Neural cell (in vitro differentiated cells): ENCODE results near the gene SLC16A1.
"Not testable (repeated sequence)": the region's sequence is repeated elsewhere in the genome, so short reads cannot be mapped to it uniquely, and the experiment has no call there.

Experiments used
- EP300 ChIP-seq: fragments of 450-650 bp; conservative IDR thresholded peaks from 2 replicates; pipeline ENCODE4 v1.6.1; 2014; ENCODE audit warnings: antibody characterized with exemption, mild to moderate bottlenecking, moderate library complexity; ENCODE audit not compliant: poor library complexity, severe bottlenecking
- EZH2 ChIP-seq: fragments of 200-600, 300-800 bp; shearing (Covaris generic), sonication (generic); IDR thresholded peaks from 2 replicates; pipeline ENCODE4 v1.6.1; 2014; ENCODE audit warnings: antibody characterized with exemption, low read length, borderline replicate concordance, mild to moderate bottlenecking; ENCODE audit not compliant: insufficient read depth, poor library complexity, severe bottlenecking
- MXI1 ChIP-seq: fragments of 450-650 bp; conservative IDR thresholded peaks from 2 replicates; pipeline ENCODE4 v1.6.1; 2014; ENCODE audit warnings: antibody characterized with exemption, mild to moderate bottlenecking; ENCODE audit not compliant: poor library complexity, severe bottlenecking
- POLR2AphosphoS5 ChIP-seq: IDR thresholded peaks from 2 replicates; pipeline ENCODE4 v1.6.1; 2012
- SMC3 ChIP-seq: fragments of 450-650 bp; conservative IDR thresholded peaks from 2 replicates; pipeline ENCODE4 v1.6.1; 2014; ENCODE audit warnings: antibody characterized with exemption, mild to moderate bottlenecking, moderate library complexity; ENCODE audit not compliant: poor library complexity
- TAF1 ChIP-seq: IDR thresholded peaks from 2 replicates; pipeline ENCODE4 v1.6.1; 2012; ENCODE audit warnings: low read depth
- TF ChIP-seq, protein P1 (sequence below): fragments of 450-650 bp; IDR thresholded peaks from 2 replicates; pipeline ENCODE4 v1.5.1; 2014; ENCODE audit warnings: antibody characterized with exemption, mild to moderate bottlenecking, moderate library complexity; ENCODE audit not compliant: poor library complexity, severe bottlenecking
- TF ChIP-seq, protein P2 (sequence below): IDR thresholded peaks from 2 replicates; pipeline ENCODE4 v1.6.1; 2012; ENCODE audit warnings: borderline replicate concordance

DNA sequence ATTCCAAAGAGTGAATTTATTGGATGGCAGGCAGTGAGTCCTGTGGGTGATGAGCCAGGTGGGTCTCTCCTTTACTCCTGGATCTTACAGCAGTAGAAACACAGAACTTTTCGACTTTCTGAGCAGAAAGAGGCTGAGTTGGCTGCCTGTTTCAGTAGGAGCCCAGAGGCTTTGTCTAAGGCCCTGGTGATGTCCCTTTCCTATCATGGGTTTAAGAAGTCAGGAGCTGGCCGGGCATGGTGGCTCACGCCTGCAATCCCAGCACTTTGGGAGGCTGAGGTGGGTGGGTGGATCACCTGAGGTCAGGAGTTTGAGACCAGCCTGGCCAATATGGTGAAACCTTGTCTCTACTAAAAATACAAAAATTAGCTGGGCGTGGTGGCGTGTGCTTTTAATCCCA, 71.0 kb downstream of the SLC16A1 start:
- TF ChIP-seq, protein P1, sequence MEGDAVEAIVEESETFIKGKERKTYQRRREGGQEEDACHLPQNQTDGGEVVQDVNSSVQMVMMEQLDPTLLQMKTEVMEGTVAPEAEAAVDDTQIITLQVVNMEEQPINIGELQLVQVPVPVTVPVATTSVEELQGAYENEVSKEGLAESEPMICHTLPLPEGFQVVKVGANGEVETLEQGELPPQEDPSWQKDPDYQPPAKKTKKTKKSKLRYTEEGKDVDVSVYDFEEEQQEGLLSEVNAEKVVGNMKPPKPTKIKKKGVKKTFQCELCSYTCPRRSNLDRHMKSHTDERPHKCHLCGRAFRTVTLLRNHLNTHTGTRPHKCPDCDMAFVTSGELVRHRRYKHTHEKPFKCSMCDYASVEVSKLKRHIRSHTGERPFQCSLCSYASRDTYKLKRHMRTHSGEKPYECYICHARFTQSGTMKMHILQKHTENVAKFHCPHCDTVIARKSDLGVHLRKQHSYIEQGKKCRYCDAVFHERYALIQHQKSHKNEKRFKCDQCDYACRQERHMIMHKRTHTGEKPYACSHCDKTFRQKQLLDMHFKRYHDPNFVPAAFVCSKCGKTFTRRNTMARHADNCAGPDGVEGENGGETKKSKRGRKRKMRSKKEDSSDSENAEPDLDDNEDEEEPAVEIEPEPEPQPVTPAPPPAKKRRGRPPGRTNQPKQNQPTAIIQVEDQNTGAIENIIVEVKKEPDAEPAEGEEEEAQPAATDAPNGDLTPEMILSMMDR, result not testable (repeated sequence)
- not testable (repeated sequence) for TF ChIP-seq POLR2AphosphoS5, EZH2, EP300, TAF1, SMC3, MXI1
- TF ChIP-seq, protein P2, sequence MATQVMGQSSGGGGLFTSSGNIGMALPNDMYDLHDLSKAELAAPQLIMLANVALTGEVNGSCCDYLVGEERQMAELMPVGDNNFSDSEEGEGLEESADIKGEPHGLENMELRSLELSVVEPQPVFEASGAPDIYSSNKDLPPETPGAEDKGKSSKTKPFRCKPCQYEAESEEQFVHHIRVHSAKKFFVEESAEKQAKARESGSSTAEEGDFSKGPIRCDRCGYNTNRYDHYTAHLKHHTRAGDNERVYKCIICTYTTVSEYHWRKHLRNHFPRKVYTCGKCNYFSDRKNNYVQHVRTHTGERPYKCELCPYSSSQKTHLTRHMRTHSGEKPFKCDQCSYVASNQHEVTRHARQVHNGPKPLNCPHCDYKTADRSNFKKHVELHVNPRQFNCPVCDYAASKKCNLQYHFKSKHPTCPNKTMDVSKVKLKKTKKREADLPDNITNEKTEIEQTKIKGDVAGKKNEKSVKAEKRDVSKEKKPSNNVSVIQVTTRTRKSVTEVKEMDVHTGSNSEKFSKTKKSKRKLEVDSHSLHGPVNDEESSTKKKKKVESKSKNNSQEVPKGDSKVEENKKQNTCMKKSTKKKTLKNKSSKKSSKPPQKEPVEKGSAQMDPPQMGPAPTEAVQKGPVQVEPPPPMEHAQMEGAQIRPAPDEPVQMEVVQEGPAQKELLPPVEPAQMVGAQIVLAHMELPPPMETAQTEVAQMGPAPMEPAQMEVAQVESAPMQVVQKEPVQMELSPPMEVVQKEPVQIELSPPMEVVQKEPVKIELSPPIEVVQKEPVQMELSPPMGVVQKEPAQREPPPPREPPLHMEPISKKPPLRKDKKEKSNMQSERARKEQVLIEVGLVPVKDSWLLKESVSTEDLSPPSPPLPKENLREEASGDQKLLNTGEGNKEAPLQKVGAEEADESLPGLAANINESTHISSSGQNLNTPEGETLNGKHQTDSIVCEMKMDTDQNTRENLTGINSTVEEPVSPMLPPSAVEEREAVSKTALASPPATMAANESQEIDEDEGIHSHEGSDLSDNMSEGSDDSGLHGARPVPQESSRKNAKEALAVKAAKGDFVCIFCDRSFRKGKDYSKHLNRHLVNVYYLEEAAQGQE, result not testable (repeated sequence)
